Fibroblast of lung (primary cell): ENCODE data around the gene FAM3D. TPM values are rescaled to one million over a fixed set of nuclear protein-coding genes. Genes with fewer than 3 reads are reported as not detected.
A peak's percentile ranks its signal among the peaks of the same experiment; 100 is the strongest.

Experiments used
- DNase-seq, 2 donors: peaks; one replicate each; pipeline versions ENCODE4 v3.0.0 to v3.0.0-alpha.2; 2010; ENCODE audit warnings: low read depth in 2 of 2
- H2AFZ ChIP-seq: 2 replicates; pipeline ENCODE4 v1.5.1; 2012; ENCODE audit warnings: low read length, control low read depth, inconsistent platforms
- H3K27ac ChIP-seq: 2 replicates; pipeline ENCODE4 v1.5.1; 2011; ENCODE audit warnings: low read length, control low read depth; ENCODE audit not compliant: insufficient read depth
- H3K27me3 ChIP-seq: 2 replicates; pipeline ENCODE4 v1.5.1; 2011; ENCODE audit warnings: mild to moderate bottlenecking, low read length; ENCODE audit not compliant: control insufficient read depth, insufficient read depth
- H3K36me3 ChIP-seq: 2 replicates; pipeline ENCODE4 v1.5.1; 2011; ENCODE audit warnings: low read length; ENCODE audit not compliant: control insufficient read depth, insufficient read depth
- H3K4me1 ChIP-seq: 2 replicates; pipeline ENCODE4 v1.5.1; 2011; ENCODE audit warnings: low read length; ENCODE audit not compliant: control insufficient read depth, insufficient read depth; ENCODE audit errors: extremely low read depth
- H3K4me2 ChIP-seq: 2 replicates; pipeline ENCODE4 v1.5.1; 2011; ENCODE audit warnings: low read length, control low read depth; ENCODE audit not compliant: insufficient read depth; ENCODE audit errors: extremely low read depth
- H3K4me3 ChIP-seq, 4 experiments: fragments of 200-600 bp in 1 of 4; sonication (generic) in 1 of 4; replicated peaks in 1 of 4; 2 replicates each; pipeline ENCODE4 v1.5.1; 2011 to 2016; ENCODE audit warnings: low read length in 4 of 4, low read depth in 3 of 4, mild to moderate bottlenecking in 3 of 4, control low read depth in 2 of 4, inconsistent platforms in 1 of 4, mixed read lengths in 1 of 4; ENCODE audit not compliant: insufficient read depth in 1 of 4; ENCODE audit errors: control extremely low read depth in 1 of 4
- H3K79me2 ChIP-seq: 2 replicates; pipeline ENCODE4 v1.5.1; 2012; ENCODE audit warnings: mild to moderate bottlenecking, low read length, inconsistent platforms; ENCODE audit not compliant: control insufficient read depth, insufficient read depth
- H3K9ac ChIP-seq: 2 replicates; pipeline ENCODE4 v1.5.1; 2011; ENCODE audit warnings: mild to moderate bottlenecking, low read length, control low read depth; ENCODE audit not compliant: insufficient read depth
- H3K9me3 ChIP-seq: 2 replicates; pipeline ENCODE4 v1.5.1; 2012; ENCODE audit warnings: low read depth, low read length; ENCODE audit not compliant: control insufficient read depth, insufficient read depth
- H4K20me1 ChIP-seq: 2 replicates; pipeline ENCODE4 v1.5.1; 2011; ENCODE audit warnings: low read length; ENCODE audit not compliant: control insufficient read depth, insufficient read depth; ENCODE audit errors: extremely low read depth
- EZH2 ChIP-seq: IDR thresholded peaks from 2 replicates; pipeline ENCODE4 v1.5.1; 2012; ENCODE audit warnings: low read length, control low read depth, mild to moderate bottlenecking; ENCODE audit errors: missing control alignments
- polyA plus RNA-seq, 2 donors: library from polyadenylated mRNA; depleted of rRNA in 1 of 2; stranded (reverse) in 1 of 2; unstranded in 1 of 2; fragments of >200 nt; gene quantifications; 2 replicates each; pipeline ENCODE4 v1.2.1, GENCODE V29; 2011 to 2012; ENCODE audit warnings: missing spikeins in 1 of 2
- total RNA-seq: library from RNA; depleted of rRNA; stranded (reverse); fragments of >200 nt; gene quantifications from 2 replicates; pipeline ENCODE4 v1.2.1, GENCODE V29; 2014
- TF ChIP-seq, protein P1 (sequence below), 2 donors: IDR thresholded peaks in 1 of 2; conservative IDR thresholded peaks in 1 of 2; 1 replicate in 1 of 2; 2 replicates in 1 of 2; pipeline ENCODE4 v1.5.1; 2011 to 2012; ENCODE audit warnings: low read length in 2 of 2, control low read depth in 1 of 2, inconsistent platforms in 1 of 2, low read depth in 1 of 2, mild to moderate bottlenecking in 1 of 2

The FAM3D gene
- total and polyA plus RNA-seq, 2 donors (not counting 1 experiment from before 2014, with no cell fraction given), result not detected

DNA sequence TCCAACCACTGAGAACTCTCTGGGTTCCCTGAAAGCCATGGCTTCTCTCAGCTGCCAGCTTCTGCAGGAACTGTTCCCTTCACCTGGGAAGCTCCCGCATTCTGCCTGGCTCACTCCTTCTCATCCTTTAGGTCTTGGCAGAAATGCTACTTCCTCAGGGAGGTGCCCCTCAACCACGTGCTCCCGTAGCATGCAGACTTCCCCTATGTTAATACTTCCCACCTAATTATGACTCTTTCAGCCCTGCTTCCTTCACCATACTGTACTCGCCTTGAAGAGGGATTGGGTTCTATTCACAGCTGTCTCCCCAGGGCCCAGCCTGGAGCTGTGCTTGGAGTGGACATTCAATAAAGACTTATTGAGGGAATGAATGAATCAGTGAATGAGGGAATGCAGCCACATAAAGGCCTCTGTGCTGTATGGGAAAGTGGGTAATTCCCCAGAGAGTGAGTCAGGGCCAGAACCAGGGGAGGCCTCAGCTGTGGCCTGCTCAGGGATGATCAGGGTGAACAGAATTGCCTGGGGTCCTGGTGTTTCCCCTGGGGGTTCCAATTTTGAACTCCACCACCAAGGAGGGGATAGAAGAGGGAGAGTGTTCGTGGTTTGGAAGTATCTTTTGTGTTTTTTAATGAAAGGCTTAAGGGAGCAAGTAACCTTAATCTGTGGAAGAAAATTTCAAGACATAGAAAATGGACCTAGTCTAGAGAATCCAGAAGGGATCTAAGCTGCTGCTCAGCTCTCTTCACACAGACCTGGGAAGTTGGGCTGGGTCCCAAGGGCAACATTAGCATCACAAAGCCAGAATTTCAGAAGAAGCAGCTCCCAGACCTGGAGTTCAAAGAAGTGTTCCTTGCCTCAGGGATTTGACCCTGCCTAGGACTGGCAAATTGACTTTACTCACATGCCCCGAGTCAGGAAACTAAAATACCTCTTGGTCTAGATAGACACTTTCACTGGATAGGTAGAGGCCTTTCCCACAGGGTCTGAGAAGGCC lies 74.8 kb downstream of the FAM3D start:
- H2AFZ ChIP-seq, result no peak overlapping the region
- H3K4me1 ChIP-seq, result no peaks in the 10 kb centered on the region
- H3K27ac ChIP-seq, result no peak overlapping the region
- H3K27me3 ChIP-seq, result peaks cover 18% of the 10 kb centered on the region
- no peaks in the 10 kb centered on the region for H3K9me3 ChIP-seq
- TF ChIP-seq, protein P1, sequence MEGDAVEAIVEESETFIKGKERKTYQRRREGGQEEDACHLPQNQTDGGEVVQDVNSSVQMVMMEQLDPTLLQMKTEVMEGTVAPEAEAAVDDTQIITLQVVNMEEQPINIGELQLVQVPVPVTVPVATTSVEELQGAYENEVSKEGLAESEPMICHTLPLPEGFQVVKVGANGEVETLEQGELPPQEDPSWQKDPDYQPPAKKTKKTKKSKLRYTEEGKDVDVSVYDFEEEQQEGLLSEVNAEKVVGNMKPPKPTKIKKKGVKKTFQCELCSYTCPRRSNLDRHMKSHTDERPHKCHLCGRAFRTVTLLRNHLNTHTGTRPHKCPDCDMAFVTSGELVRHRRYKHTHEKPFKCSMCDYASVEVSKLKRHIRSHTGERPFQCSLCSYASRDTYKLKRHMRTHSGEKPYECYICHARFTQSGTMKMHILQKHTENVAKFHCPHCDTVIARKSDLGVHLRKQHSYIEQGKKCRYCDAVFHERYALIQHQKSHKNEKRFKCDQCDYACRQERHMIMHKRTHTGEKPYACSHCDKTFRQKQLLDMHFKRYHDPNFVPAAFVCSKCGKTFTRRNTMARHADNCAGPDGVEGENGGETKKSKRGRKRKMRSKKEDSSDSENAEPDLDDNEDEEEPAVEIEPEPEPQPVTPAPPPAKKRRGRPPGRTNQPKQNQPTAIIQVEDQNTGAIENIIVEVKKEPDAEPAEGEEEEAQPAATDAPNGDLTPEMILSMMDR (conservative IDR thresholded peaks at IDR 0.05 in 1 of 2, IDR thresholded peaks at IDR 0.05 in 1 of 2; ENCODE audit: low read depth in 1 of 2, low read length in 2 of 2), result no peak
- no peak for TF ChIP-seq EZH2
- DNase-seq, result no peak
- no peaks in the 10 kb centered on the region for H4K20me1 ChIP-seq
- no peak overlapping the region for H3K9ac ChIP-seq
- no peaks in the 10 kb centered on the region for H3K36me3 ChIP-seq
- no peaks in the 10 kb centered on the region for H3K79me2 ChIP-seq
- no peak overlapping the region for H3K4me3 ChIP-seq
- H3K4me2 ChIP-seq, result no peak overlapping the region

GRCh38 chr3:58588030-58588614 lies 78.5 kb downstream of the FAM3D start:
- H3K4me3 ChIP-seq, result no peak overlapping the region
- H3K27me3 ChIP-seq, result peaks cover 27% of the 10 kb centered on the region
- no peaks in the 10 kb centered on the region for H3K79me2 ChIP-seq
- no peaks in the 10 kb centered on the region for H3K9me3 ChIP-seq
- peak; percentile 29 to 54 for DNase-seq
- no peak overlapping the region for H2AFZ ChIP-seq
- TF ChIP-seq EZH2, result no peak
- TF ChIP-seq, protein P1 (conservative IDR thresholded peaks at IDR 0.05 in 1 of 2, IDR thresholded peaks at IDR 0.05 in 1 of 2; ENCODE audit: low read depth in 1 of 2, low read length in 2 of 2), result no peak
- no peak overlapping the region for H3K4me2 ChIP-seq
- H3K4me1 ChIP-seq, result peaks cover 5% of the 10 kb centered on the region
- H3K9ac ChIP-seq, result no peak overlapping the region
- no peaks in the 10 kb centered on the region for H4K20me1 ChIP-seq
- no peaks in the 10 kb centered on the region for H3K36me3 ChIP-seq
- H3K27ac ChIP-seq, result no peak overlapping the region

- TF ChIP-seq, protein P1 (conservative IDR thresholded peaks at IDR 0.05 in 1 of 2, IDR thresholded peaks at IDR 0.05 in 1 of 2; ENCODE audit: low read depth in 1 of 2, low read length in 2 of 2), result no peak
- TF ChIP-seq EZH2, result peak; percentile 67
- H3K4me1 ChIP-seq, result peaks cover 5% of the 10 kb centered on the region
- H4K20me1 ChIP-seq, result no peaks in the 10 kb centered on the region
- no peak overlapping the region for H3K4me3 ChIP-seq
- no peaks in the 10 kb centered on the region for H3K79me2 ChIP-seq
- no peak for DNase-seq
- no peak overlapping the region for H2AFZ ChIP-seq
- H3K27ac ChIP-seq, result no peak overlapping the region
- H3K9ac ChIP-seq, result no peak overlapping the region
- peaks cover 27% of the 10 kb centered on the region for H3K27me3 ChIP-seq
- H3K36me3 ChIP-seq, result no peaks in the 10 kb centered on the region
- no peak overlapping the region for H3K4me2 ChIP-seq
- no peaks in the 10 kb centered on the region for H3K9me3 ChIP-seq
Observed at GRCh38 chr3:58586776-58587192, 79.8 kb downstream of the FAM3D start.
